Testis (tissue), 3 donors: ENCODE measurements around the gene PLD1. TPM values are rescaled to one million over a fixed set of nuclear protein-coding genes. Genes with fewer than 3 reads are reported as not detected.

ENCODE experiments used
- DNase-seq: peaks from one replicate; pipeline ENCODE4 v3.0.0-alpha.2; 2019
- H3K27ac ChIP-seq, 2 donors: fragments of 200-600 bp; sonication (generic); one replicate each; pipeline ENCODE4 v1.5.1; 2019
- H3K27me3 ChIP-seq: fragments of 200-600 bp; sonication (generic); one replicate; pipeline ENCODE4 v1.5.1; 2019
- H3K36me3 ChIP-seq: fragments of 200-600 bp; sonication (generic); one replicate; pipeline ENCODE4 v1.5.1; 2017; ENCODE audit warnings: low read depth; ENCODE audit errors: missing control alignments
- H3K4me1 ChIP-seq: fragments of 200-600 bp; sonication (generic); one replicate; pipeline ENCODE4 v1.5.1; 2019
- H3K4me3 ChIP-seq, 2 donors: fragments of 200-600 bp; sonication (generic); one replicate each; pipeline ENCODE4 v1.5.1; 2017 to 2019
- H3K9me3 ChIP-seq: fragments of 200-600 bp; sonication (generic); one replicate; pipeline ENCODE4 v1.5.1; 2017
- CTCF ChIP-seq, 3 experiments: fragments of 450-650 bp in 2 of 3; fragments of 200-600 bp in 1 of 3; sonication (generic) in 1 of 3; IDR thresholded peaks; one replicate each; pipeline ENCODE4 v1.5.1; 2016 to 2019; ENCODE audit warnings: antibody characterized with exemption in 3 of 3, mild to moderate bottlenecking in 2 of 3, moderate library complexity in 1 of 3
- POLR2A ChIP-seq: fragments of 450-650 bp; IDR thresholded peaks from one replicate; pipeline ENCODE4 v1.6.1; 2017; ENCODE audit warnings: antibody characterized with exemption, mild to moderate bottlenecking, moderate library complexity
- WGBS, 2 donors: methylation state at CpG; one replicate each; pipeline ENCODE4 v1.1.5; 2018; 5-methylcytosine and 5-hydroxymethylcytosine counted together
- intact Hi-C: fragments of 100-400 bp; cut with DNase I; formaldehyde crosslinking; loops from one replicate; pipeline ENCODE4 v1.15.1; 2023; ENCODE audit warnings: low total_unique reads
- polyA plus RNA-seq: library from polyadenylated mRNA; stranded (reverse); fragments of 350-450 nt; fragmentation: Illumina TruSeq; extraction: RNeasy Lipid Tissue Mini Kit (QIAGEN cat#74804); gene quantifications from one replicate; pipeline ENCODE4 v1.2.3, GENCODE V29; 2014; ENCODE audit warnings: low read depth, low replicate concordance; ENCODE audit not compliant: insufficient read depth
- total RNA-seq, 2 donors: library from RNA; depleted of rRNA; stranded (reverse); fragments of >200 nt; gene quantifications; one replicate each; pipeline ENCODE4 v1.2.3, GENCODE V29; 2016

The PLD1 gene
- total and polyA plus RNA-seq, 3 donors from 2014 or later = 10.7 to 27.4 (median 19.1) TPM

- 100% methylated on average over 1 of the region's 1 CpG for WGBS, 2 donors
- Histone ChIP-seq H3K27me3 (no peaks in the 10 kb centered on the region), H3K27ac (no peak overlapping the region), H3K36me3 (no peaks in the 10 kb centered on the region), H3K4me3 (no peak overlapping the region), H3K4me1 (peaks cover 4% of the 10 kb centered on the region), H3K9me3 (no peaks in the 10 kb centered on the region)
- TF ChIP-seq POLR2A = no peak
- no peak for TF ChIP-seq CTCF (IDR thresholded peaks at IDR 0.05)
- DNase-seq = no peak
- intact Hi-C loops = no loop called here
Measured at GRCh38 chr3:171755656-171756055, 54.6 kb downstream of the PLD1 start.

- DNase-seq = no peak
- no peak for TF ChIP-seq POLR2A
- TF ChIP-seq CTCF (IDR thresholded peaks at IDR 0.05) = no peak
- H3K27me3 ChIP-seq = no peaks in the 10 kb centered on the region
- intact Hi-C loops = no loop called here
- H3K27ac ChIP-seq = no peak overlapping the region
- peaks cover 4% of the 10 kb centered on the region for H3K4me1 ChIP-seq
- no peaks in the 10 kb centered on the region for H3K9me3 ChIP-seq
- WGBS, 2 donors = 79 to 100% methylated on average over 2 of the region's 2 CpGs
- H3K4me3 ChIP-seq = no peak overlapping the region
- no peaks in the 10 kb centered on the region for H3K36me3 ChIP-seq
Measured at GRCh38 chr3:171755015-171755589, 55.2 kb downstream of the PLD1 start.

- no peaks in the 10 kb centered on the region for H3K9me3 ChIP-seq
- H3K36me3 ChIP-seq = no peaks in the 10 kb centered on the region
- H3K4me3 ChIP-seq = no peak overlapping the region
- intact Hi-C loops = no loop called here
- no peak overlapping the region for H3K27ac ChIP-seq
- no peaks in the 10 kb centered on the region for H3K27me3 ChIP-seq
- peaks cover 4% of the 10 kb centered on the region for H3K4me1 ChIP-seq
- no peak for TF ChIP-seq POLR2A
- no peak for TF ChIP-seq CTCF (IDR thresholded peaks at IDR 0.05)
- DNase-seq = no peak
- WGBS, 2 donors = 94 to 95% methylated on average over 5 of the region's 5 CpGs
Measured at GRCh38 chr3:171753665-171754408, 56.4 kb downstream of the PLD1 start.

- Histone ChIP-seq H3K27ac (no peak overlapping the region), H3K27me3 (no peaks in the 10 kb centered on the region), H3K4me1 (peaks cover 10% of the 10 kb centered on the region), H3K36me3 (no peaks in the 10 kb centered on the region), H3K9me3 (no peaks in the 10 kb centered on the region), H3K4me3 (no peak overlapping the region)
- DNase-seq = peak; percentile 39
- intact Hi-C loops = no loop called here
- TF ChIP-seq POLR2A = no peak
- TF ChIP-seq CTCF (IDR thresholded peaks at IDR 0.05) = no peak
- 43 to 49% methylated on average over 5 of the region's 5 CpGs for WGBS, 2 donors
Measured at GRCh38 chr3:171753025-171753472, 57.2 kb downstream of the PLD1 start.
